K562 (cell line): Measurements from ENCODE around the gene PARP11. TPM values are rescaled to one million over a fixed set of nuclear protein-coding genes. Genes with fewer than 3 reads are reported as not detected.

Source experiments
- ATAC-seq: fragments of 200-7000 bp; cut with Tn5 transposase; 3 replicates; pipeline ENCODE4 v1.9.1; 2020; ENCODE audit warnings: moderate library complexity
- BruUV-seq: library from RNA; stranded (reverse); fragments of 400-500 nt; replicated peaks from 2 replicates; lab custom pipeline; 2021; lab: Mats Ljungman, UMichigan
- CTCF ChIA-PET: fragments of 300-600 bp; formaldehyde crosslinking; extraction: SDS; loops from one replicate; lab custom pipeline; 2021; ENCODE audit warnings: low intra/inter-chr PET ratio; lab: Yijun Ruan, JAX
- POLR2A ChIA-PET: fragments of 300-600, 350-650 bp; sonication (Branson Sonifier 250); formaldehyde crosslinking; extraction: SDS; loops from one replicate; lab custom pipeline; 2021; ENCODE audit warnings: antibody characterized with exemption, inconsistent platforms; lab: Yijun Ruan, JAX
- DNase-seq, 4 experiments: peaks; one replicate each; pipeline versions ENCODE4 v3.0.0 to v3.0.0-alpha.2; 2011 to 2018; ENCODE audit warnings: low spot score in 3 of 4, mixed read lengths in 3 of 4; ENCODE audit errors: extremely low read depth in 1 of 4
- FAIRE-seq: peaks from 2 replicates; lab custom pipeline; 2011; peaks lifted over from hg19 to GRCh38; lab: Jason Lieb, UNC
- H2AFZ ChIP-seq: 2 replicates; pipeline ENCODE4 v1.6.0; 2011; ENCODE audit warnings: low read depth, low read length, control low read depth, inconsistent platforms
- H3K27ac ChIP-seq: fragments of 200-600 bp; 3 replicates; pipeline ENCODE4 v1.8.0; 2011; ENCODE audit warnings: low read depth, mild to moderate bottlenecking, control low read depth, inconsistent platforms, low read length, moderate library complexity, mixed read lengths; ENCODE audit errors: extremely low read depth
- H3K27me3 ChIP-seq, 2 experiments: fragments of 300-600 bp in 1 of 2; 2 replicates in 1 of 2; 3 replicates in 1 of 2; pipeline versions ENCODE4 v1.6.0 to v1.8.0; 2011; ENCODE audit warnings: inconsistent platforms in 2 of 2, low read length in 2 of 2, mild to moderate bottlenecking in 1 of 2, mixed read lengths in 1 of 2, moderate library complexity in 1 of 2; ENCODE audit not compliant: control insufficient read depth in 2 of 2, insufficient read depth in 2 of 2
- H3K36me3 ChIP-seq: fragments of 300-600 bp; 3 replicates; pipeline ENCODE4 v1.8.0; 2011; ENCODE audit warnings: mild to moderate bottlenecking, low read length, inconsistent platforms; ENCODE audit not compliant: control insufficient read depth, insufficient read depth
- H3K4me1 ChIP-seq, 2 experiments: fragments of 200-600 bp in 1 of 2; replicated peaks in 1 of 2; 2 replicates in 1 of 2; 3 replicates in 1 of 2; pipeline versions ENCODE4 v1.5.1 to v1.8.0; 2011; ENCODE audit warnings: inconsistent platforms in 2 of 2, low read length in 2 of 2, mild to moderate bottlenecking in 1 of 2, mixed read lengths in 1 of 2, moderate library complexity in 1 of 2; ENCODE audit not compliant: control insufficient read depth in 2 of 2, insufficient read depth in 2 of 2
- H3K4me2 ChIP-seq: 2 replicates; pipeline ENCODE4 v1.6.1; 2011; ENCODE audit warnings: low read length, control low read depth, inconsistent platforms, mixed read lengths; ENCODE audit not compliant: insufficient read depth
- H3K4me3 ChIP-seq: fragments of 200-600 bp; sonication (generic), shearing (Covaris generic); 2 replicates; pipeline ENCODE4 v1.5.1; 2016; ENCODE audit warnings: control low read depth, inconsistent platforms
- H3K79me2 ChIP-seq: fragments of 200-600 bp; 3 replicates; pipeline ENCODE4 v1.8.0; 2011; ENCODE audit warnings: low read length, inconsistent platforms; ENCODE audit not compliant: control insufficient read depth, insufficient read depth
- H3K9ac ChIP-seq, 2 experiments: 2 replicates each; pipeline versions ENCODE4 v1.6.0 to v1.6.1; 2011; ENCODE audit warnings: low read depth in 2 of 2, low read length in 2 of 2, control low read depth in 1 of 2, inconsistent platforms in 1 of 2, mild to moderate bottlenecking in 1 of 2, mixed read lengths in 1 of 2; ENCODE audit not compliant: insufficient read depth in 1 of 2
- H3K9me1 ChIP-seq: one replicate; pipeline ENCODE4 v1.6.0; 2011; ENCODE audit warnings: inconsistent platforms, mild to moderate bottlenecking, low read length, moderate library complexity; ENCODE audit not compliant: control insufficient read depth, insufficient read depth
- H3K9me3 ChIP-seq: replicated peaks from 2 replicates; pipeline ENCODE4 v1.5.1; 2011; ENCODE audit warnings: low read depth, low read length, inconsistent platforms; ENCODE audit not compliant: control insufficient read depth, insufficient read depth
- H4K20me1 ChIP-seq: replicated peaks from 2 replicates; pipeline ENCODE4 v1.6.1; 2011; ENCODE audit warnings: low read length, inconsistent platforms, mixed read lengths; ENCODE audit not compliant: control insufficient read depth, insufficient read depth
- ELF1 ChIP-seq: fragments of 200-800 bp; sonication (Bioruptor generic); IDR thresholded peaks from 2 replicates; pipeline ENCODE4 v1.6.1; 2016; ENCODE audit warnings: missing genetic modification characterization, missing compliant biosample characterization
- JUN ChIP-seq, 2 experiments: sonication (generic) in 1 of 2; formaldehyde crosslinking in 1 of 2; IDR thresholded peaks; 2 replicates each; pipeline versions ENCODE4 v1.6.1 to v1.8.0; 2012 to 2022; ENCODE audit warnings: borderline replicate concordance in 2 of 2, mild to moderate bottlenecking in 2 of 2, improper control_type of control experiment in 1 of 2, low read depth in 1 of 2, low read length in 1 of 2, missing genetic modification reagents in 1 of 2
- MAZ ChIP-seq, 2 experiments: fragments of 450-650 bp in 1 of 2; sonication (generic) in 1 of 2; formaldehyde crosslinking; IDR thresholded peaks in 1 of 2; conservative IDR thresholded peaks in 1 of 2; 2 replicates each; pipeline versions ENCODE4 v1.4.0 to v1.5.0; 2020; ENCODE audit warnings: mild to moderate bottlenecking in 1 of 2, missing genetic modification reagents in 1 of 2
- NBN ChIP-seq: fragments of 450-650 bp; IDR thresholded peaks from 2 replicates; pipeline ENCODE4 v1.6.1; 2016; ENCODE audit warnings: low read depth, mild to moderate bottlenecking
- RUNX1 ChIP-seq: sonication (generic); IDR thresholded peaks from 2 replicates; pipeline ENCODE4 v1.6.1; 2016; ENCODE audit warnings: antibody characterized with exemption, low read depth
- SETDB1 ChIP-seq: IDR thresholded peaks from one replicate; pipeline ENCODE4 v1.6.1; 2012; ENCODE audit warnings: low read length, control low read depth, inconsistent platforms
- WGBS: fragments of 100-300 bp; shearing (Covaris generic); methylation state at CpG from one replicate; pipeline ENCODE4 v1.1.6; 2016; ENCODE audit warnings: low coverage, mixed read lengths; ENCODE audit not compliant: insufficient coverage; ENCODE audit errors: missing lambda C conversion rate; 5-methylcytosine and 5-hydroxymethylcytosine counted together
- in situ Hi-C: fragments of 300-500 bp; cut with MboI; formaldehyde crosslinking; loops from 4 replicates; pipeline ENCODE4 v1.15.0; 2018; ENCODE audit warnings: inconsistent platforms, mixed read lengths
- intact Hi-C: fragments of 100-400 bp; cut with micrococcal nuclease; formaldehyde crosslinking; loops from 2 replicates; pipeline ENCODE4 v1.14.2; 2022
- polyA plus RNA-seq, 8 experiments: library from polyadenylated mRNA; depleted of rRNA in 4 of 8; stranded (reverse) in 5 of 8; unstranded in 3 of 8; fragments of >200 nt; fragmentation: Nextera tagmentation in 2 of 8; fragmentation: Illumina TruSeq in 1 of 8; extraction: Ambion mirVana in 2 of 8; extraction: Trizol in 1 of 8; gene quantifications; 2 replicates each; pipeline versions ENCODE4 v1.2.1 to v1.2.3, GENCODE V29; 2011 to 2014; ENCODE audit warnings: inconsistent platforms in 1 of 8, missing spikeins in 1 of 8
- total RNA-seq, 7 experiments: library from RNA; depleted of rRNA in 6 of 7; stranded (reverse); fragments of >200 nt in 6 of 7; fragmentation: Illumina TruSeq in 2 of 7; extraction: Trizol in 2 of 7; gene quantifications; 2 replicates each; pipeline versions ENCODE4 v1.2.1 to v1.2.3, GENCODE V29; 2011 to 2021; ENCODE audit warnings: low replicate concordance in 1 of 7

The PARP11 gene
- total and polyA plus RNA-seq, 9 of the 15 experiments (the other 6 are each of a cell fraction or from before 2014, with no cell fraction given) = 0.40 to 2.5 (median 1.4) TPM

GRCh38 chr12:3898756-3899155 lies 25.6 kb upstream of the PARP11 start:
- H2AFZ ChIP-seq = no peak overlapping the region
- intact Hi-C loops = no loop called here
- no peak overlapping the region for H3K27ac ChIP-seq
- ChIA-PET POLR2A (no interaction called here), CTCF (no interaction called here)
- H3K36me3 ChIP-seq = no peaks in the 10 kb centered on the region
- FAIRE-seq (no peak), DNase-seq (no peak), ATAC-seq (no peak)
- no peaks in the 10 kb centered on the region for H3K9me1 ChIP-seq
- no peaks in the 10 kb centered on the region for H3K79me2 ChIP-seq
- no TSS peak for BruUV-seq
- in situ Hi-C loops = loop anchor here (25.0 kb wide), 1 partner anchor 389 kb away; no protein-coding TSS in a partner anchor
- no peak overlapping the region for H3K4me2 ChIP-seq
- no peak overlapping the region for H3K9ac ChIP-seq
- H4K20me1 ChIP-seq = no peaks in the 10 kb centered on the region
- 4% methylated on average over 3 of the region's 3 CpGs for WGBS
- H3K4me1 ChIP-seq = no peaks in the 10 kb centered on the region
- H3K27me3 ChIP-seq = 0 out of 5 replicates have a peak, but pooled peaks cover 0 to 4% of the 10 kb centered on the region in 2 experiments
- no peak for TF ChIP-seq JUN (IDR thresholded peaks at IDR 0.05; ENCODE audit: borderline replicate concordance, low read depth, low read length)
- TF ChIP-seq JUN (CRISPR knock-in tag; IDR thresholded peaks at IDR 0.05; ENCODE audit: borderline replicate concordance) = no peak
- no peak for TF ChIP-seq RUNX1
- no peak for TF ChIP-seq NBN
- TF ChIP-seq MAZ (CRISPR knock-in tag; conservative IDR thresholded peaks at IDR 0.05 in 1 of 2, IDR thresholded peaks at IDR 0.05 in 1 of 2) = no peak
- no peak for TF ChIP-seq ELF1
- TF ChIP-seq SETDB1 = no peak
- H3K4me3 ChIP-seq = no peak overlapping the region
- H3K9me3 ChIP-seq = no peaks in the 10 kb centered on the region
